ENCODE measurements around the gene FOXD4L1.
"Not testable (repeated sequence)": the region's sequence is repeated elsewhere in the genome, so short reads cannot be mapped to it uniquely, and the experiment has no call there.

GRCh38 chr2:113517025-113517424 is 18.6 kb downstream of the FOXD4L1 start:
- TF ChIP-seq CEBPB (IDR thresholded peaks at IDR 0.05); CTCF (IDR thresholded peaks at IDR 0.05); SMC3 (IDR thresholded peaks at IDR 0.05); NR3C1 (IDR thresholded peaks at IDR 0.05); POLR2A (IDR thresholded peaks at IDR 0.05; ENCODE audit: low read length); RCOR1 (IDR thresholded peaks at IDR 0.05; ENCODE audit: low read depth, low read length); EP300 (IDR thresholded peaks at IDR 0.05); MYC (IDR thresholded peaks at IDR 0.05; ENCODE audit: borderline replicate concordance, low read length); ZNF302 (CRISPR knock-in tag; IDR thresholded peaks at IDR 0.05): not testable (repeated sequence)
- TF ChIP-seq, protein P1, sequence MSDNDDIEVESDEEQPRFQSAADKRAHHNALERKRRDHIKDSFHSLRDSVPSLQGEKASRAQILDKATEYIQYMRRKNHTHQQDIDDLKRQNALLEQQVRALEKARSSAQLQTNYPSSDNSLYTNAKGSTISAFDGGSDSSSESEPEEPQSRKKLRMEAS (IDR thresholded peaks at IDR 0.05), result not testable (repeated sequence)
